HepG2 (cell line): Measurements from ENCODE around the gene CPNE5. TPM values are rescaled to one million over a fixed set of nuclear protein-coding genes. Genes with fewer than 3 reads are reported as not detected.
A peak's percentile ranks its signal among the peaks of the same experiment; 100 is the strongest.

ENCODE experiments used
- CREM ChIP-seq, 2 experiments: sonication (generic) in 1 of 2; formaldehyde crosslinking in 1 of 2; IDR thresholded peaks; 2 replicates each; pipeline versions ENCODE4 v1.4.0 to v1.6.1; 2016 to 2020; ENCODE audit warnings: antibody characterized with exemption in 1 of 2, mild to moderate bottlenecking in 1 of 2, missing genetic modification reagents in 1 of 2
- EP300 ChIP-seq, 3 experiments: sonication (generic) in 1 of 3; formaldehyde crosslinking in 1 of 3; IDR thresholded peaks; 2 replicates each; pipeline versions ENCODE4 v1.5.1 to v1.6.1; 2011 to 2020; ENCODE audit warnings: low read depth in 2 of 3, low read length in 2 of 3, borderline replicate concordance in 1 of 3, improper control_type of control experiment in 1 of 3, mild to moderate bottlenecking in 1 of 3, missing genetic modification reagents in 1 of 3, moderate library complexity in 1 of 3
- HMGA1 ChIP-seq: sonication (generic); formaldehyde crosslinking; conservative IDR thresholded peaks from 2 replicates; pipeline ENCODE4 v1.4.0; 2020; ENCODE audit warnings: missing genetic modification reagents
- MTA1 ChIP-seq: sonication (generic); formaldehyde crosslinking; IDR thresholded peaks from 2 replicates; pipeline ENCODE4 v1.4.0; 2020; ENCODE audit warnings: missing genetic modification reagents, mild to moderate bottlenecking, borderline replicate concordance
- RBM22 ChIP-seq: fragments of 200-400 bp; formaldehyde crosslinking; optimal IDR thresholded peaks from 2 replicates; pipeline ENCODE3; 2017; ENCODE audit warnings: mild to moderate bottlenecking, low read length, moderate library complexity
- RFXAP ChIP-seq: sonication (generic); formaldehyde crosslinking; IDR thresholded peaks from 2 replicates; pipeline ENCODE4 v1.4.0; 2020; ENCODE audit warnings: missing genetic modification reagents, borderline replicate concordance
- SETDB1 ChIP-seq: sonication (generic); formaldehyde crosslinking; IDR thresholded peaks from 2 replicates; pipeline ENCODE4 v1.5.1; 2020; ENCODE audit warnings: missing genetic modification reagents, mild to moderate bottlenecking, borderline replicate concordance
- TBX3 ChIP-seq: fragments of 450-650 bp; IDR thresholded peaks from 2 replicates; pipeline ENCODE4 v1.6.1; 2017; ENCODE audit warnings: antibody characterized with exemption, mild to moderate bottlenecking, inconsistent platforms, borderline replicate concordance
- TCF12 ChIP-seq, 2 experiments: fragments of 450-650 bp in 1 of 2; sonication (generic) in 1 of 2; formaldehyde crosslinking in 1 of 2; IDR thresholded peaks; 2 replicates each; pipeline versions ENCODE4 v1.6.1 to v1.8.0; 2017 to 2022; ENCODE audit warnings: antibody characterized with exemption in 1 of 2, mild to moderate bottlenecking in 1 of 2, missing genetic modification reagents in 1 of 2, moderate library complexity in 1 of 2
- TCF7L2 ChIP-seq: IDR thresholded peaks from 2 replicates; pipeline ENCODE4 v1.6.1; 2011; ENCODE audit warnings: mild to moderate bottlenecking, low read depth, low read length, moderate library complexity
- TEF ChIP-seq: sonication (generic); formaldehyde crosslinking; IDR thresholded peaks from 2 replicates; pipeline ENCODE4 v1.5.0; 2020; ENCODE audit warnings: missing genetic modification reagents
- ZBTB42 ChIP-seq: sonication (generic); formaldehyde crosslinking; IDR thresholded peaks from 2 replicates; pipeline ENCODE4 v1.5.0; 2020; ENCODE audit warnings: mild to moderate bottlenecking, missing genetic modification reagents
- ZKSCAN5 ChIP-seq: sonication (generic); formaldehyde crosslinking; IDR thresholded peaks from 2 replicates; pipeline ENCODE4 v1.5.1; 2020; ENCODE audit warnings: mild to moderate bottlenecking, missing genetic modification reagents
- ZNF224 ChIP-seq: sonication (generic); formaldehyde crosslinking; IDR thresholded peaks from 2 replicates; pipeline ENCODE4 v1.5.0; 2020; ENCODE audit warnings: mild to moderate bottlenecking, missing genetic modification reagents
- ZNF710 ChIP-seq: sonication (generic); formaldehyde crosslinking; IDR thresholded peaks from 2 replicates; pipeline ENCODE4 v1.5.0; 2020; ENCODE audit warnings: mild to moderate bottlenecking, missing genetic modification reagents, borderline replicate concordance
- ZNF83 ChIP-seq: sonication (generic); formaldehyde crosslinking; IDR thresholded peaks from 2 replicates; pipeline ENCODE4 v1.4.0; 2020; ENCODE audit warnings: missing genetic modification reagents, mild to moderate bottlenecking, borderline replicate concordance
- polyA plus RNA-seq, 8 experiments: library from polyadenylated mRNA; depleted of rRNA in 3 of 8; stranded (reverse) in 7 of 8; unstranded in 1 of 8; fragments of >200 nt; fragmentation: Illumina TruSeq in 4 of 8; extraction: Trizol in 4 of 8; gene quantifications; 2 replicates each; pipeline versions ENCODE4 v1.2.1 to v1.2.3, GENCODE V29; 2011 to 2016; ENCODE audit warnings: low read depth in 4 of 8, missing spikeins in 1 of 8, mixed read lengths in 1 of 8; ENCODE audit not compliant: insufficient read depth in 1 of 8
- total RNA-seq, 5 experiments: library from RNA; depleted of rRNA; stranded (reverse); fragments of >200 nt; fragmentation: Illumina TruSeq; extraction: Trizol; gene quantifications; 2 replicates each; pipeline ENCODE4 v1.2.3, GENCODE V29; 2016; ENCODE audit warnings: low read depth in 1 of 5
- TF ChIP-seq, protein P1 (sequence below): sonication (generic); formaldehyde crosslinking; IDR thresholded peaks from 2 replicates; pipeline ENCODE4 v1.5.0; 2020; ENCODE audit warnings: missing genetic modification reagents
- TF ChIP-seq, protein P2 (sequence below): sonication (generic); formaldehyde crosslinking; IDR thresholded peaks from 2 replicates; pipeline ENCODE4 v1.5.0; 2020; ENCODE audit warnings: mild to moderate bottlenecking, missing genetic modification reagents

CPNE5 gene
- total and polyA plus RNA-seq, 2 of the 13 experiments (the other 11 are each of a cell fraction or from before 2014, with no cell fraction given): 0.16 TPM; not detected in 1

DNA sequence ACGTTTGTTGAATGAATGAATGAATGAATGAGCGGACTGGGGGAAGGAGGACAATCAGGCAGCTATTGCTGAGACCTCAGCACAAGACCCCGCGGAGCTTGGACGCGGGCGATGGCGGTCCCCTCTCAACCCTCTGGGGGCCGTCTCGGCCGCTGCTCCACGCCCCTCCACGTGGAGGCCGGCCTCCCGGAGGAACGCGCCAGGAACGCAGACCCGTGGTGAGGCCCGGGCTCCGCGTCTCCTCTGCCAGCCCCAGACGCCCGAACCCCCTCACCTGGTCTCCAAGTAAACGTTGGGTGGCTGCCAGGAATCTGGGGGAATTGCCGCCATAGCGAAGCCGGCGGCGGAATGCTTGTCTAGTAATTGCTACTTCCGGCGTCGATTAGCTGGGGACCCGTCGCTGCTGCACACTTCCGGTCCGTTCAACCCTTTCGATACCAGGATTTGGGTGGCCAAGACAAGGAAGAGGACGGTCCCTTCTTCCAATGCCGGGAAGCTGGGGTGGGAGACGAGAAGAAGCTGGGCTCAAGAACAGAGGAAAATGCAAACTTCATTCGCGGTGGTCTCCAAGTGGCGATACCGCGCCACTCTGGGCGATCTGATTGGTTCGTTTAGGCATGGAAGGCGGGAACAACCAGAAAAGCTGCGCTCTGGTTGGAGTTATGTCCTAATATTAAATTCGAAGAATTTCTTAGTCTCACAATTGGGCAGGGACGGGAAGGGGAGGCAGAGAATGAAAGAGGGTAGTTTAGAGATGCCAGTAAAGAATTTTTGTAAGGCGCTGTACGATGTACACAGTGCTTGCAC, 35.4 kb upstream of the CPNE5 start, which contains the start of gene PPIL1 (continued):
- TF ChIP-seq ZKSCAN5 (CRISPR knock-in tag) (no peak; the same call in 1 of the 2 replicates), MTA1 (CRISPR knock-in tag) (peak; percentile 80; the same call in 1 of the 2 replicates), SETDB1 (no peak), TBX3 (peak; percentile 33; the same call in 1 of the 2 replicates), TEF (CRISPR knock-in tag) (no peak; the same call in 1 of the 2 replicates), RFXAP (peak; percentile 90), TCF7L2 (no peak), ZNF710 (no peak; the same call in 1 of the 2 replicates), EP300 (IDR thresholded peaks at IDR 0.05; ENCODE audit: low read depth in 2 of 2, low read length in 2 of 2) (no peak), EP300 (CRISPR knock-in tag; IDR thresholded peaks at IDR 0.05; ENCODE audit: borderline replicate concordance) (peak; percentile 13; the same call in 1 of the 2 replicates), TCF12 (IDR thresholded peaks at IDR 0.05) (no peak), TCF12 (CRISPR knock-in tag; IDR thresholded peaks at IDR 0.05) (peak; percentile 76; the same call in 1 of the 2 replicates), CREM (IDR thresholded peaks at IDR 0.05) (peak; percentile 81), CREM (CRISPR knock-in tag; IDR thresholded peaks at IDR 0.05) (no peak), ZNF224 (peak; percentile 93), RBM22 (peak; percentile 43), ZBTB42 (CRISPR knock-in tag) (0 out of 2 replicates have a peak, but pooled peaks have one; percentile 68), HMGA1 (CRISPR knock-in tag) (no peak), ZNF83 (CRISPR knock-in tag) (no peak; the same call in 1 of the 2 replicates)
- TF ChIP-seq, protein P1, sequence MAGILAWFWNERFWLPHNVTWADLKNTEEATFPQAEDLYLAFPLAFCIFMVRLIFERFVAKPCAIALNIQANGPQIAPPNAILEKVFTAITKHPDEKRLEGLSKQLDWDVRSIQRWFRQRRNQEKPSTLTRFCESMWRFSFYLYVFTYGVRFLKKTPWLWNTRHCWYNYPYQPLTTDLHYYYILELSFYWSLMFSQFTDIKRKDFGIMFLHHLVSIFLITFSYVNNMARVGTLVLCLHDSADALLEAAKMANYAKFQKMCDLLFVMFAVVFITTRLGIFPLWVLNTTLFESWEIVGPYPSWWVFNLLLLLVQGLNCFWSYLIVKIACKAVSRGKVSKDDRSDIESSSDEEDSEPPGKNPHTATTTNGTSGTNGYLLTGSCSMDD: no peak
- TF ChIP-seq, protein P2, sequence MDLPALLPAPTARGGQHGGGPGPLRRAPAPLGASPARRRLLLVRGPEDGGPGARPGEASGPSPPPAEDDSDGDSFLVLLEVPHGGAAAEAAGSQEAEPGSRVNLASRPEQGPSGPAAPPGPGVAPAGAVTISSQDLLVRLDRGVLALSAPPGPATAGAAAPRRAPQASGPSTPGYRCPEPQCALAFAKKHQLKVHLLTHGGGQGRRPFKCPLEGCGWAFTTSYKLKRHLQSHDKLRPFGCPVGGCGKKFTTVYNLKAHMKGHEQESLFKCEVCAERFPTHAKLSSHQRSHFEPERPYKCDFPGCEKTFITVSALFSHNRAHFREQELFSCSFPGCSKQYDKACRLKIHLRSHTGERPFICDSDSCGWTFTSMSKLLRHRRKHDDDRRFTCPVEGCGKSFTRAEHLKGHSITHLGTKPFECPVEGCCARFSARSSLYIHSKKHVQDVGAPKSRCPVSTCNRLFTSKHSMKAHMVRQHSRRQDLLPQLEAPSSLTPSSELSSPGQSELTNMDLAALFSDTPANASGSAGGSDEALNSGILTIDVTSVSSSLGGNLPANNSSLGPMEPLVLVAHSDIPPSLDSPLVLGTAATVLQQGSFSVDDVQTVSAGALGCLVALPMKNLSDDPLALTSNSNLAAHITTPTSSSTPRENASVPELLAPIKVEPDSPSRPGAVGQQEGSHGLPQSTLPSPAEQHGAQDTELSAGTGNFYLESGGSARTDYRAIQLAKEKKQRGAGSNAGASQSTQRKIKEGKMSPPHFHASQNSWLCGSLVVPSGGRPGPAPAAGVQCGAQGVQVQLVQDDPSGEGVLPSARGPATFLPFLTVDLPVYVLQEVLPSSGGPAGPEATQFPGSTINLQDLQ (CRISPR knock-in tag): peak; percentile 79; the same call in 1 of the 2 replicates
